GM12872 (cell line): ENCODE measurements around the gene CERS4.

Source experiments
- TF ChIP-seq, protein P1 (sequence below): IDR thresholded peaks from 3 replicates; pipeline ENCODE4 v1.5.1; 2011; ENCODE audit warnings: low read depth, mild to moderate bottlenecking, low read length, moderate library complexity; ENCODE audit not compliant: insufficient read depth

The CERS4 gene, protein sequence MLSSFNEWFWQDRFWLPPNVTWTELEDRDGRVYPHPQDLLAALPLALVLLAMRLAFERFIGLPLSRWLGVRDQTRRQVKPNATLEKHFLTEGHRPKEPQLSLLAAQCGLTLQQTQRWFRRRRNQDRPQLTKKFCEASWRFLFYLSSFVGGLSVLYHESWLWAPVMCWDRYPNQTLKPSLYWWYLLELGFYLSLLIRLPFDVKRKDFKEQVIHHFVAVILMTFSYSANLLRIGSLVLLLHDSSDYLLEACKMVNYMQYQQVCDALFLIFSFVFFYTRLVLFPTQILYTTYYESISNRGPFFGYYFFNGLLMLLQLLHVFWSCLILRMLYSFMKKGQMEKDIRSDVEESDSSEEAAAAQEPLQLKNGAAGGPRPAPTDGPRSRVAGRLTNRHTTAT

DNA sequence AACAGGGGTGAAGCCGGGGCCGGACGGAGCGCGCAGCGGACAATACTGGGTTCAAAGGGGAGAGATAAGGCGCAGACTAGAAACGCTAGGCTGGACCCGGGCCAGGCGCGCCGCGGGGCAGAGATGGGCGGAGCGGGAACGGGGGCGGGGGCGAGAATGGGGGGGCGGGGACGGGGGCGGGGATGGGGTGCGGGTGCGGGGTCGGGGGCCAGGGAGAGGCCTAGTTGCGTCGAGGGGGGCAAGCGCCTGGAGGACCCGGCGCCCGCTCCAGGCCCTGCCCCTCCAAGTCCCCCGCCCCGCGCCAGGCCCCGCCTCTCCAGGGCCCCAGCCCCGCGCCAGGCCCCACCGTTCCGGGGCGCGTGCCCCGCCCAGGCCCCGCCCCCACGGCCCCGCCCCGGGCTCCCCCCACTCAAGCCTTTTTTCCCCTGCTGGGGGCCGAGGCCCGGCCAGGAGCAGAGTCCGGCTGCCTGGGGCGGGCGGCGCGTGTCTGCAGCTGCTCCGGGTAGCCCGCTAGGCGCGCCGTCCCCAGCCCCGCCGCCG lies at the start of gene CERS4:
Gene CERS4, plus strand, starts transcription at position 449 of the 540 bp plus-strand sequence. CDS start 41,707 bp downstream, outside the sequence.
- TF ChIP-seq, protein P1, sequence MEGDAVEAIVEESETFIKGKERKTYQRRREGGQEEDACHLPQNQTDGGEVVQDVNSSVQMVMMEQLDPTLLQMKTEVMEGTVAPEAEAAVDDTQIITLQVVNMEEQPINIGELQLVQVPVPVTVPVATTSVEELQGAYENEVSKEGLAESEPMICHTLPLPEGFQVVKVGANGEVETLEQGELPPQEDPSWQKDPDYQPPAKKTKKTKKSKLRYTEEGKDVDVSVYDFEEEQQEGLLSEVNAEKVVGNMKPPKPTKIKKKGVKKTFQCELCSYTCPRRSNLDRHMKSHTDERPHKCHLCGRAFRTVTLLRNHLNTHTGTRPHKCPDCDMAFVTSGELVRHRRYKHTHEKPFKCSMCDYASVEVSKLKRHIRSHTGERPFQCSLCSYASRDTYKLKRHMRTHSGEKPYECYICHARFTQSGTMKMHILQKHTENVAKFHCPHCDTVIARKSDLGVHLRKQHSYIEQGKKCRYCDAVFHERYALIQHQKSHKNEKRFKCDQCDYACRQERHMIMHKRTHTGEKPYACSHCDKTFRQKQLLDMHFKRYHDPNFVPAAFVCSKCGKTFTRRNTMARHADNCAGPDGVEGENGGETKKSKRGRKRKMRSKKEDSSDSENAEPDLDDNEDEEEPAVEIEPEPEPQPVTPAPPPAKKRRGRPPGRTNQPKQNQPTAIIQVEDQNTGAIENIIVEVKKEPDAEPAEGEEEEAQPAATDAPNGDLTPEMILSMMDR: no peak

DNA sequence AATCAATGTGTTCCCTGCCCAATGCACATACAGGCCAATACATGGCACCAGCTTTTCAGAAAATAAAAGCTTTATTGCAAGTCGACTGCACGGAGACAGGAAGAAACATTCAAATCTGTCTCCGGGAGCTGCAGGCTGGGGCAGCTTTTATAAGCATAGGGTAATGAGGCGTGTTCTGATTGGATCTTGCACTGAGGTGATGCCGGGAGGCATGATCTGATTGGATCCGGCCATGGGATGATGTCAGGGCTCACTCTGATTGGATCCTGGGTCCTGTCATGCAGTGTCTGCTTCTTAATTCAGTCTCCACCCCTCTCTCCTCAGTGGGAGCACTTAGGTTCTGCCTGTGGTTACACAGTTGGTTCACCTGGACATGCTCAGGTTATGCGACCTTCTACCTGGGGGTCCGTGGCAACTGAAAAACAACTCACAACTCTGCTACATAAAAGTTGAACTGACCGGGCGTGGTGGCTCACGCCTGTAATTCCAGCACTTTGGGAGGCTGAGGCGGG lies 48.0 kb upstream of the CERS4 start:
- TF ChIP-seq, protein P1: no peak

DNA sequence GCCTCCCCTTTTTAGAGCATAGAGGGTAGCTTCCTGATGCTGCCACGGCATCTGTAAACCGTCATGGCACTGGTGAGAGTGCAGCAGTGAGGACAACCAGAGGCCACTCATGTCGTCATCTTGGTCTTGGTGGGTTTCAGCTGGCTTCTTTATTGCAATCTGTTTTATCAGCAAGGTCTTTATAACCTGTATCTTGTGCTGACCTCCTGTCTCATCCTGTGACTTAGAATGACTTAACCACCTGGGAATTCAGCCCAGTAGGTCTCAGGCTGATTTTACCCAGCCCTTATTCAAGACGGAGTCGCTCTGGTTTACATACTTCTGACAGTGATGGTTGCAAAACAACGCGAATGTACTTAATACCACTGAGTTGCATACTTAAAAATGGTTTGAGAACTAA lies 45.4 kb upstream of the CERS4 start:
- TF ChIP-seq, protein P1: no peak

DNA sequence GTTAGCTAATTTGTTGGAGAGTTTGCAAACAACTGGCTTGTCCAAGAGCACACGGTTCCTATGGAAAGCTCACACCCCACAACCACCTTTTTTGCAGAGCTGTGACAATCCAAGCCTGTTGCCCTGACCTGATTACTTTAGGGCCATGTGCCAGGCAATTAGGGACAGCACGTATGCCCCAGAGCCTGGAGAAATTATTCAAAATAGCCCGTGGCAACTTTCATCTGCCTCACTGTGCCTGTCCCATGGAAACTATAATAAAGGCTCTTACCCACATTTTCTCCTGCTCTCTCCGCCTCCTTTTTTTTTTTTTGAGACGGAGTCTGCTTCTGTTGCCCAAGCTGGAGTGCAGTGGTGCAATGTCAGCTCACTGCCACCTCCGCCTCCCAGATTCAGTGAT lies 41.2 kb upstream of the CERS4 start:
- TF ChIP-seq, protein P1: no peak

DNA sequence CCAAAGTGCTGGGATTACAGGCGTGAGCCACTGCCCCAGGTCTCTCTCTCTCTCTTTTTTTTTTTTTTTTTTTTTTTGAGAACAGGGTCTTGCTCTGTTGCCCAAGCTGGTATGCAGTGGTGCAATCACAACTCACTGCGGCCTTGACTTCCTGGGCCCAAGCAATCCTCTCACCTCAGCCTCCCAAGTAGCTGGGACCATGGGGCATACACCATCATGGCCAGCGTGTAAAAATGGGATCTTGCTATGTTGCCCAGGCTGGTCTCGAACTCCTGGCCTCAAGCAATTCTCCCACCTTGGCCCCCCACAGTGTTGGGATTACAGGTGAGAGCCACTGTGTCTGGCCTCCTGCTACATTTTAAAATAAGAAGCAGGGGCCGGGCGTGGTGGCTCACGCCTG lies 40.6 kb upstream of the CERS4 start:
- TF ChIP-seq, protein P1: no peak

DNA sequence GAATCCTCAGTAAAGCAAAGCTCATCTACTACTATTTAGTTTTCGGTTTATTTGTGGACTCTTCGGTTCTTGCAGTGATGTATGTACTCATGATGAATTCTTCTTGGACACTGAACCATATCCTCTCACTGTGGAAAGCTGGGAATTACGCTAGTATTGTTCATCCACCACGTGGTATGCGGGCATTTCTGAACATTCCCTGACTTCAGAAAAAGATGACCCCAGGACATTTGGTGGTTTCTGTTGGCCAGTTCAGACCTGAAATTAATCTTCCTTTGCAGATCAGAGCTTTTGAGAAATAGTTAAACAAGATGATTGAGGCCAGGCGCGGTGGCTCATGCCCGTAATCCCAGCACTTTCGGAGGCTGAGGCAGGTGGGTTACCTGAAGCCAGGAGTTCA lies 34.5 kb upstream of the CERS4 start:
- TF ChIP-seq, protein P1: no peak

DNA sequence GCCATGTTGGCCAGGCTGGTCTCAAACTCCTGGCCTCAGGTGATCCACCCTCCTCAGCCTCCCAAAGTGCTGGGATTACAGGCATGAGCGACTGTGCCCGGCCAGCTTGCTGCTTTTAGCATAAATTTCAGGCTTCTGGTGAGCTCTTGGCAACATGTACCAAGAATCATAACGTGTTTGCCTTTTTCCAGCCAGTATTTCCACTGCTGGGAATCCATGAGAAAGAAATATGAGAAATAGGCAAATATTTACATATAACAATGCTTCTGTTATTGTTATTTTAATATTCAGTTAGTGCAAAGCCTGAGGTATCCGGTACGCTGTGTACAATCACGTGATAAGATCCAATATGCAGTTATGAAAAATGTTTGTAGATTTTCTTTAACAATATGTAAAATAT lies 29.2 kb upstream of the CERS4 start:
- TF ChIP-seq, protein P1: no peak
